Measurements from ENCODE around the gene LYSMD2. TPM values are rescaled to one million over a fixed set of nuclear protein-coding genes. Genes with fewer than 3 reads are reported as not detected.

LYSMD2 gene
- total RNA-seq, 6 experiments from 2014 or later, result 5.0 to 17.4 (median 8.4) TPM

- no peaks in the 10 kb centered on the region for H3K27me3 ChIP-seq
- no peaks in the 10 kb centered on the region for H3K9me3 ChIP-seq
- ATAC-seq (no peak), DNase-seq (no peak)
- intact Hi-C loops (cut with DNase I), result no loop called here
- 90% methylated on average over 2 of the region's 2 CpGs for WGBS (ENCODE audit: insufficient coverage, low coverage, low lambda C conversion rate, missing lambda C conversion rate)
- TF ChIP-seq CTCF (IDR thresholded peaks at IDR 0.05) (no peak), POLR2A (IDR thresholded peaks at IDR 0.05) (no peak)
- H3K36me3 ChIP-seq, result no peaks in the 10 kb centered on the region
- H3K4me3 ChIP-seq, result no peak overlapping the region
- peaks cover 0 to 10% (median 0%) of the 10 kb centered on the region in 4 donors for H3K4me1 ChIP-seq
- no peak overlapping the region for H3K27ac ChIP-seq
Measured at GRCh38 chr15:51739061-51739712, 1.7 kb upstream of the LYSMD2 start.

GRCh38 chr15:51738553-51738952 lies 1.1 kb upstream of the LYSMD2 start:
- WGBS (ENCODE audit: insufficient coverage, low coverage, low lambda C conversion rate, missing lambda C conversion rate), result 78% methylated on average over 2 of the region's 2 CpGs
- TF ChIP-seq POLR2A (IDR thresholded peaks at IDR 0.05) (no peak), CTCF (IDR thresholded peaks at IDR 0.05) (no peak)
- H3K4me3 ChIP-seq, result no peak overlapping the region
- H3K4me1 ChIP-seq, result peaks cover 0 to 10% (median 0%) of the 10 kb centered on the region in 4 donors
- H3K27me3 ChIP-seq, result no peaks in the 10 kb centered on the region
- peak overlapping the region in 2 of 3 donors; percentile 87 to 89 for H3K27ac ChIP-seq
- H3K9me3 ChIP-seq, result no peaks in the 10 kb centered on the region
- ATAC-seq (no peak), DNase-seq (no peak)
- intact Hi-C loops (cut with DNase I), result no loop called here
- H3K36me3 ChIP-seq, result no peaks in the 10 kb centered on the region

GRCh38 chr15:51736751-51737521 lies 519 bp downstream of the LYSMD2 start:
- no peaks in the 10 kb centered on the region for H3K36me3 ChIP-seq
- H3K27ac ChIP-seq, result peak overlapping the region; percentile 74 to 89 (median 87)
- ATAC-seq, result peak; percentile 49 to 62 (median 58)
- no peak for TF ChIP-seq POLR2A (IDR thresholded peaks at IDR 0.05)
- no peak for TF ChIP-seq CTCF (IDR thresholded peaks at IDR 0.05)
- H3K27me3 ChIP-seq, result no peaks in the 10 kb centered on the region
- no peaks in the 10 kb centered on the region for H3K9me3 ChIP-seq
- WGBS (ENCODE audit: insufficient coverage, low coverage, low lambda C conversion rate, missing lambda C conversion rate), result 2% methylated on average over 6 of the region's 69 CpGs
- peak; percentile 63 to 79 (median 64) for DNase-seq
- peaks cover 0 to 18% (median 2%) of the 10 kb centered on the region in 4 donors for H3K4me1 ChIP-seq
- intact Hi-C loops (cut with DNase I), result no loop called here
- H3K4me3 ChIP-seq, result peak overlapping the region; percentile 61 to 89 (median 86)

GRCh38 chr15:51736069-51736468 lies 1.4 kb downstream of the LYSMD2 start:
- ATAC-seq (peak in 1 of 4 donors; percentile 6), DNase-seq (no peak)
- 33% methylated on average over 3 of the region's 3 CpGs for WGBS (ENCODE audit: insufficient coverage, low coverage, low lambda C conversion rate, missing lambda C conversion rate)
- Histone ChIP-seq H3K4me3 (peak overlapping the region; percentile 61 to 89 (median 86)), H3K4me1 (peaks cover 0 to 27% (median 4%) of the 10 kb centered on the region in 4 donors), H3K27ac (no peak overlapping the region), H3K36me3 (no peaks in the 10 kb centered on the region), H3K27me3 (no peaks in the 10 kb centered on the region), H3K9me3 (no peaks in the 10 kb centered on the region)
- no peak for TF ChIP-seq POLR2A (IDR thresholded peaks at IDR 0.05)
- no peak for TF ChIP-seq CTCF (IDR thresholded peaks at IDR 0.05)
- intact Hi-C loops (cut with DNase I), result no loop called here

Data from right lobe of liver (tissue), 6 donors.